Esophagus mucosa (tissue), 1 donor: Measurements from ENCODE around the gene TMEM132A. TPM values are rescaled to one million over a fixed set of nuclear protein-coding genes. Genes with fewer than 3 reads are reported as not detected.
A peak's percentile ranks its signal among the peaks of the same experiment; 100 is the strongest.

Experiments
- ATAC-seq: fragments of 200-7000 bp; cut with Tn5 transposase; one replicate; pipeline ENCODE4 v1.9.1; 2020
- total RNA-seq: library from RNA; stranded (reverse); gene quantifications from one replicate; pipeline ENCODE4 v1.2.4, GENCODE V29; 2023
- donor health status: DM: yes; HTN: yes; CAD: no.

Gene TMEM132A
- total RNA-seq, 1 donor from 2014 or later = 27.0 TPM

- no peak for ATAC-seq
These were observed 934 bp upstream of the TMEM132A start for GRCh38 chr11:60923326-60923725.

GRCh38 chr11:60923800-60924109, 505 bp upstream of the TMEM132A start:
- ATAC-seq = peak; percentile 1

- ATAC-seq = peak; percentile 4
These were observed 920 bp downstream of the TMEM132A start for GRCh38 chr11:60924906-60925853.

- ATAC-seq = peak; percentile 10
These were observed 1.6 kb downstream of the TMEM132A start for GRCh38 chr11:60925868-60926267.

GRCh38 chr11:60926500-60926899, 2.2 kb downstream of the TMEM132A start:
- ATAC-seq = no peak

- no peak for ATAC-seq
These were observed 2.9 kb downstream of the TMEM132A start for GRCh38 chr11:60927061-60927592.

GRCh38 chr11:60927600-60927999, 3.3 kb downstream of the TMEM132A start:
- ATAC-seq = peak; percentile 30

GRCh38 chr11:60928563-60929001, 4.3 kb downstream of the TMEM132A start:
- no peak for ATAC-seq

GRCh38 chr11:60929764-60930163, 5.5 kb downstream of the TMEM132A start:
- ATAC-seq = no peak

- no peak for ATAC-seq
These were observed 6.1 kb downstream of the TMEM132A start for GRCh38 chr11:60930394-60930793.

GRCh38 chr11:60931917-60932316, 7.7 kb downstream of the TMEM132A start:
- ATAC-seq = peak; percentile 22

GRCh38 chr11:60932605-60933356, 8.5 kb downstream of the TMEM132A start:
- ATAC-seq = peak; percentile 14

GRCh38 chr11:60933416-60934123, 9.3 kb downstream of the TMEM132A start:
- no peak for ATAC-seq

GRCh38 chr11:60934124-60934789, 10.0 kb downstream of the TMEM132A start:
- no peak for ATAC-seq

- no peak for ATAC-seq
These were observed 10.7 kb downstream of the TMEM132A start for GRCh38 chr11:60934790-60935605.

- ATAC-seq = peak; percentile 39
These were observed 11.6 kb downstream of the TMEM132A start for GRCh38 chr11:60935676-60936442.

GRCh38 chr11:60936467-60937143, 12.3 kb downstream of the TMEM132A start:
- no peak for ATAC-seq

GRCh38 chr11:60937144-60937527, 12.9 kb downstream of the TMEM132A start:
- ATAC-seq = no peak

GRCh38 chr11:60937811-60938210, 13.6 kb downstream of the TMEM132A start:
- ATAC-seq = no peak

- ATAC-seq = no peak
These were observed 14.2 kb downstream of the TMEM132A start for GRCh38 chr11:60938500-60938899.
